ENCODE data around the gene THBS4.
"Not testable (repeated sequence)": the region's sequence is repeated elsewhere in the genome, so short reads cannot be mapped to it uniquely, and the experiment has no call there.

The THBS4 gene

GRCh38 chr5:80082731-80083100 lies 47.6 kb downstream of the THBS4 start:
- Histone ChIP-seq H3K27me3 (ENCODE audit: low read depth, low read length) (no peaks in the 10 kb centered on the region), H3K27ac (ENCODE audit: low read length) (no peak overlapping the region), H3K4me2 (ENCODE audit: low read length) (peak overlapping the region; percentile 92), H3K79me2 (ENCODE audit: low read length) (no peaks in the 10 kb centered on the region), H3K4me1 (ENCODE audit: low read length) (peaks cover 3% of the 10 kb centered on the region; the same call in 1 of the 2 replicates), H3K4me3 (ENCODE audit: low read length) (peak overlapping the region; percentile 72), H3K9me3 (ENCODE audit: insufficient read depth, low read length) (no peaks in the 10 kb centered on the region), H3K9ac (ENCODE audit: low read length) (peak overlapping the region; percentile 53), H4K20me1 (ENCODE audit: insufficient read depth, low read length) (no peaks in the 10 kb centered on the region), H3K36me3 (replicated peaks; ENCODE audit: low read depth, low read length) (no peaks in the 10 kb centered on the region), H2AFZ (ENCODE audit: low read depth, low read length) (peak overlapping the region; percentile 99)
- no peak for TF ChIP-seq EZH2phosphoT487 (IDR thresholded peaks at IDR 0.05; ENCODE audit: low read depth)
- TF ChIP-seq CTCF (IDR thresholded peaks at IDR 0.05; ENCODE audit: low read depth, low read length), result peak; percentile 81

GRCh38 chr5:80083101-80083890 lies 48.1 kb downstream of the THBS4 start:
- Histone ChIP-seq H3K9me3 (ENCODE audit: insufficient read depth, low read length) (no peaks in the 10 kb centered on the region), H4K20me1 (ENCODE audit: insufficient read depth, low read length) (no peaks in the 10 kb centered on the region), H3K9ac (ENCODE audit: low read length) (peak overlapping the region; percentile 53), H2AFZ (ENCODE audit: low read depth, low read length) (peak overlapping the region; percentile 75), H3K4me3 (ENCODE audit: low read length) (peak overlapping the region; percentile 72), H3K27ac (ENCODE audit: low read length) (no peak overlapping the region), H3K27me3 (ENCODE audit: low read depth, low read length) (no peaks in the 10 kb centered on the region), H3K79me2 (ENCODE audit: low read length) (no peaks in the 10 kb centered on the region), H3K36me3 (replicated peaks; ENCODE audit: low read depth, low read length) (no peaks in the 10 kb centered on the region), H3K4me2 (ENCODE audit: low read length) (peak overlapping the region; percentile 92), H3K4me1 (ENCODE audit: low read length) (peaks cover 3% of the 10 kb centered on the region; the same call in 1 of the 2 replicates)
- no peak for TF ChIP-seq EZH2phosphoT487 (IDR thresholded peaks at IDR 0.05; ENCODE audit: low read depth)
- peak; percentile 69 for TF ChIP-seq CTCF (IDR thresholded peaks at IDR 0.05; ENCODE audit: low read depth, low read length)

- H3K4me1 ChIP-seq (ENCODE audit: low read length), result no peaks in the 10 kb centered on the region
- H4K20me1 ChIP-seq (ENCODE audit: insufficient read depth, low read length), result no peaks in the 10 kb centered on the region
- no peaks in the 10 kb centered on the region for H3K9me3 ChIP-seq (ENCODE audit: insufficient read depth, low read length)
- TF ChIP-seq CTCF (IDR thresholded peaks at IDR 0.05; ENCODE audit: low read depth, low read length) (no peak), EZH2phosphoT487 (IDR thresholded peaks at IDR 0.05; ENCODE audit: low read depth) (no peak)
- H3K4me3 ChIP-seq (ENCODE audit: low read length), result no peak overlapping the region
- no peak overlapping the region for H3K9ac ChIP-seq (ENCODE audit: low read length)
- H3K27me3 ChIP-seq (ENCODE audit: low read depth, low read length), result no peaks in the 10 kb centered on the region
- H3K79me2 ChIP-seq (ENCODE audit: low read length), result no peaks in the 10 kb centered on the region
- H3K36me3 ChIP-seq (replicated peaks; ENCODE audit: low read depth, low read length), result no peaks in the 10 kb centered on the region
- no peak overlapping the region for H3K4me2 ChIP-seq (ENCODE audit: low read length)
- no peak overlapping the region for H2AFZ ChIP-seq (ENCODE audit: low read depth, low read length)
- no peak overlapping the region for H3K27ac ChIP-seq (ENCODE audit: low read length)
Observed at GRCh38 chr5:80090884-80091166, 55.7 kb downstream of the THBS4 start.

GRCh38 chr5:80091792-80092192 lies 56.6 kb downstream of the THBS4 start:
- H4K20me1 ChIP-seq (ENCODE audit: insufficient read depth, low read length); H3K27ac ChIP-seq (ENCODE audit: low read length); H3K4me2 ChIP-seq (ENCODE audit: low read length); H3K4me3 ChIP-seq (ENCODE audit: low read length); H3K4me1 ChIP-seq (ENCODE audit: low read length); H3K36me3 ChIP-seq (replicated peaks; ENCODE audit: low read depth, low read length); H3K9ac ChIP-seq (ENCODE audit: low read length); H2AFZ ChIP-seq (ENCODE audit: low read depth, low read length); H3K27me3 ChIP-seq (ENCODE audit: low read depth, low read length); H3K79me2 ChIP-seq (ENCODE audit: low read length); H3K9me3 ChIP-seq (ENCODE audit: insufficient read depth, low read length): not testable (repeated sequence)
- TF ChIP-seq CTCF (IDR thresholded peaks at IDR 0.05; ENCODE audit: low read depth, low read length), result peak; percentile 61

Measured in OCI-LY3 (cell line).